ACHN (cell line): Measurements from ENCODE around the gene PRRC2A.

Experiments
- DNase-seq: peaks from one replicate; pipeline ENCODE4 v3.0.0-alpha.2; 2015
- in situ Hi-C: cut with HindIII; loops from 2 replicates; pipeline ENCODE4 v1.10.0; 2017; ENCODE audit warnings: low sequenced_read_pairs, low pct_ligation_motif_present, low pct_unique_long_range_greater_than_20kb

PRRC2A gene

GRCh38 chr6:31660381-31661261, 40.1 kb downstream of the PRRC2A start, which contains the start of gene C6orf47:
Gene C6orf47 (minus strand): TSS chr6:31660778. CDS start chr6:31659947, 831 bp downstream.
- DNase-seq, result peak; percentile 77
- in situ Hi-C loops, result no loop called here

- in situ Hi-C loops, result no loop called here
- no peak for DNase-seq
Measured at GRCh38 chr6:31661262-31662123, 41.0 kb downstream of the PRRC2A start.

GRCh38 chr6:31662124-31662723, 41.7 kb downstream of the PRRC2A start:
- DNase-seq, result no peak

GRCh38 chr6:31663126-31663960, 42.8 kb downstream of the PRRC2A start:
- DNase-seq, result no peak
- in situ Hi-C loops, result no loop called here

More at GRCh38 chr6:31662124-31662723, 41.7 kb downstream of the PRRC2A start:
- in situ Hi-C loops, result no loop called here

GRCh38 chr6:31663961-31664789, 43.7 kb downstream of the PRRC2A start:
- in situ Hi-C loops, result no loop called here
- peak; percentile 70 for DNase-seq

- in situ Hi-C loops, result no loop called here
Measured at GRCh38 chr6:31664790-31665500, 44.4 kb downstream of the PRRC2A start, which contains the start of gene GPANK1. Gene GPANK1 (minus strand): TSS chr6:31664997. CDS start chr6:31664478, 519 bp downstream.

GRCh38 chr6:31665501-31666336, 45.2 kb downstream of the PRRC2A start, which contains the start of gene CSNK2B:
Gene CSNK2B (plus strand): TSS chr6:31666080. CDS start chr6:31666832, 752 bp downstream.
- peak; percentile 94 for DNase-seq
- in situ Hi-C loops, result no loop called here

More at GRCh38 chr6:31664790-31665500, 44.4 kb downstream of the PRRC2A start, which contains the start of gene GPANK1:
- DNase-seq, result peak; percentile 86

- no peak for DNase-seq
- in situ Hi-C loops, result no loop called here
Measured at GRCh38 chr6:31666337-31666965, 45.9 kb downstream of the PRRC2A start.

GRCh38 chr6:31669676-31670075, 49.2 kb downstream of the PRRC2A start, which contains the start of gene LY6G5B:
Gene LY6G5B (plus strand): TSS chr6:31669976. CDS start chr6:31670951, 975 bp downstream.
- in situ Hi-C loops, result no loop called here
- DNase-seq, result no peak

GRCh38 chr6:31676322-31676903, 55.9 kb downstream of the PRRC2A start:
- DNase-seq, result no peak
- in situ Hi-C loops, result no loop called here

GRCh38 chr6:31676904-31677303, 56.4 kb downstream of the PRRC2A start:
- in situ Hi-C loops, result no loop called here
- no peak for DNase-seq

- in situ Hi-C loops, result no loop called here
- no peak for DNase-seq
Measured at GRCh38 chr6:31677955-31678354, 57.4 kb downstream of the PRRC2A start.

- in situ Hi-C loops, result no loop called here
- DNase-seq, result peak; percentile 82
Measured at GRCh38 chr6:31680226-31681134, 60.0 kb downstream of the PRRC2A start, which contains the start of gene LY6G5C. Gene LY6G5C (minus strand): TSS chr6:31681067. CDS start chr6:31680373, 694 bp downstream.
